HG02970 (cell line): ENCODE data around the gene MARK4.
"Not testable (repeated sequence)": the region's sequence is repeated elsewhere in the genome, so short reads cannot be mapped to it uniquely, and the experiment has no call there.

Experiments used
- ATAC-seq: cut with Tn5 transposase; IDR thresholded peaks from one replicate; pipeline ENCODE4 v1.9.1; 2021; ENCODE audit warnings: mild to moderate bottlenecking, moderate library complexity, moderate number of reproducible peaks; ENCODE audit not compliant: unreplicated experiment, low FRiP score

The MARK4 gene

GRCh38 chr19:45303269-45304060 is 52.4 kb downstream of the MARK4 start:
- ATAC-seq: no peak

- ATAC-seq: no peak
Measured at GRCh38 chr19:45304141-45304926, 53.3 kb downstream of the MARK4 start.

DNA sequence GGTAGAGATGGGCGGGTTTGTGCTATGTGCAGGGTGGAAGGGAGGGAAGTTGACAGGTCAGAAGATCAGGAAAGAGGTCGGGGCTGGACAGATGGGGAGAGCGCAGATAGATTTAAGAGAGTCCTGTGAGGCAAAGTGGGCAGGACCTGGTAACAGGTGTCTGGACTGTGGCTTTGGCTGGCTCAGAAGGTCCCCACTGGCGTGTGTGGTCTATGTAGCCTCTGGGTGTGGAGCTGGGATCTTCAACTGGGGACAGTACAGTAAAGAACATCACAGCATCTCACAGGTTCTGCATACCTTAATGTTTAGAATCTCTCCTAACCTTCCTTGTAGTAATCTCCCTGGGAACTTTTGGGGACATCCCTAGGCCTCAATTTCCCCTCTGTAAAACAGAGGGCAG is 53.9 kb downstream of the MARK4 start:
- ATAC-seq: no peak

DNA sequence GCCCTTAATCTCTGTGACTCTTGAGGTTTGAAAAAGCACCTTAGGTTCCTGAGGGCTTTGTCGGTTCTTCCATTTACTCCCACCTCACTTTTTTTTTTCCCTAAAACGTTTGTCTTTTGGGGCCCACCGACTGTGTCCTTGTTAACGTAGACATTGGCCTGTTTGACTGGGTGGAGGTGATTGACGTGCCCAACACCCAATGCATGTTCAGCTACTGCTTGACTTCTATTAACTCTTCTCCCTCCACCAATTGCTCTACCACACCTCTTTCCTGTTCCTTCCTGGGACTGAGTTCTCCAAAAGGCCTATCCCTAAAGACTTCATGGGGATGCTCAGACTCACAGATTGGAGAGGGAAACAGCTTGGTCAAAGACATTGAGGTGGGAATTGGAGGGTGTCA is 54.4 kb downstream of the MARK4 start:
- no peak for ATAC-seq

DNA sequence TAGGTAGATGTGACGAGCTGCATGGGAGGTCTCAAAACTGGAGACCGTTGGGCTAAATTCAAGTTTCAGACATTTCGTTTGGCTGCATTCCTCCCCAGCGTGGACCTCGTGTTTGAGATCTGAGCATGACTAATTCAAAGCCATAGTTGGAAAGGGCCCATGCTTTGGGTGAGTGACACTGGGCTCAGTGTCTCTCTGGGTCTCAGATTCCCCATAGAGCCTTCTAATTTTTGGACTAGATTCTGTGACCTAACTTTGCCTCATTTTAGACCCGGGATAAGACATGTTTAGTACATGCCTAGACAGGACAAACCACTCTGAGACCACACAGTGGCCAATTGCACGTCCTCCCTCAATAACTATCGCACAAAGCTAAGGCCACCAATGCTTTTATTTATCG is 55.0 kb downstream of the MARK4 start:
- no peak for ATAC-seq

- ATAC-seq: no peak
Measured at GRCh38 chr19:45306518-45307027, 55.5 kb downstream of the MARK4 start.

- ATAC-seq: no peak
Measured at GRCh38 chr19:45307361-45307760, 56.3 kb downstream of the MARK4 start.

GRCh38 chr19:45309322-45309721 is 58.3 kb downstream of the MARK4 start:
- ATAC-seq: not testable (repeated sequence)

GRCh38 chr19:45311621-45312020 is 60.5 kb downstream of the MARK4 start:
- no peak for ATAC-seq

DNA sequence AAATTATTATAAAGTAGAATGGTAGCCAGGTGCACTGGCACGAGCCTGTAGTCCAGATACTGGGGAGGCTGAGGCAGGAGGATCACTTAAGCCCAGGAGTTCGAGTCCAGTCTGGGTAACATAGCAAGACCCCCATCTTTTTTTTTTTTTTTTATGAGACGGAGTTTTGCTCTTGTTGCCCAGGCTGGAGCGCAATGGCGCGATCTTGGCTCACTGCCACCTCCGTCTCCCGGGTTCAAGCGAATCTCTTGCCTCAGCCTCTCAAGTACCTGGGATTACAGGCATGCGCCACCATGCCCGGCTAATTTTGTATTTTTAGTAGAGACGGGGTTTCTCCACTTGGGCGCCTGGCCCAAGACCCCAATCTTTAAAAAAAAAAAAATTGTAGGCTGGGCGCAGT is 61.2 kb downstream of the MARK4 start:
- ATAC-seq: not testable (repeated sequence)

DNA sequence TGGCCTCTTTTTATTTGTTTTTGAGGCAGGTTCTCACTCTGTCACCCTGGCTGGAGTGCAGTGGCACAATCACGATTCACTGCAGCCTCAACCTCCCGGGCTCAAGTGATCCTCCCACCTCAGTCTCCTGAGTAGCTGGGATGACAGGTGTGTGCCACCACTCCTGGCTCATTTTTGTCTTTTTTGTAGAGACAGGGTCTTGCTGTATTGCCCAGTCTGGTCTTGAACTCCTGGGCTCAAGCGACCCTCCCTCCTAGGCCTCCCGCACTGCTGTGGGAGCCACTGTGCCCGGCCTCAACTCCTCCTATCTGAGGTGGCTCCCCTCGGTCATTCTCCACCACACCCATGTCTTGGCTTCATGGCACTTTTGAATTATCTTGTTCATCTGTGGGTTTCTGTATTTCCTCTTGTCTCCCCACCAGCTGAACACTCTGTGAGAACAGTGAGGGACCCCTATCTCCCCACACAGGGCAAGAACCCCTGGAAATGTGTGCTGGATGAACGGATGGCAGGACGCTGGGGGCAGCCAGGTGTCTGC is 63.7 kb downstream of the MARK4 start:
- no peak for ATAC-seq

DNA sequence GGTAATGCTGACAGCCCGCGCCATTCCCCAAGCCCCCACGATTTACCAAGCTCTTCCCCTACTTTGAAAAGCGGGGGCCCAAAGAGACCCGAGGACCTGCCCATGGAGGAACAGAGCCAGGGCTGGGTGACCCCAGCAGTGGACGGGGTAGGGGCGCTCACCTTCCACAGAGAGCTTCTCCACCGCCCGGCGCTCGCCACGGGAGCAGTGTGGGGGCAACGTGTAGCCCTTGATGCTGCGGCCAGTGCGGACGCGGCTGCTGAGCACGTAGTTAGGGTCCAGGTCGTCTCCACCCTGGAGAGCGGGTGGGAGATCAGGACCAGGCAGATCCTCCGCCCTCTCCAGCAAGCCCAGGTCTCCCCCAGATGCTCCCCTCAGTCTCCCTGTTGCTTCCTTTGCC is 64.2 kb downstream of the MARK4 start:
- ATAC-seq: no peak

GRCh38 chr19:45320997-45321775 is 70.1 kb downstream of the MARK4 start:
- no peak for ATAC-seq

- no peak for ATAC-seq
Measured at GRCh38 chr19:45321848-45322247, 70.8 kb downstream of the MARK4 start.

DNA sequence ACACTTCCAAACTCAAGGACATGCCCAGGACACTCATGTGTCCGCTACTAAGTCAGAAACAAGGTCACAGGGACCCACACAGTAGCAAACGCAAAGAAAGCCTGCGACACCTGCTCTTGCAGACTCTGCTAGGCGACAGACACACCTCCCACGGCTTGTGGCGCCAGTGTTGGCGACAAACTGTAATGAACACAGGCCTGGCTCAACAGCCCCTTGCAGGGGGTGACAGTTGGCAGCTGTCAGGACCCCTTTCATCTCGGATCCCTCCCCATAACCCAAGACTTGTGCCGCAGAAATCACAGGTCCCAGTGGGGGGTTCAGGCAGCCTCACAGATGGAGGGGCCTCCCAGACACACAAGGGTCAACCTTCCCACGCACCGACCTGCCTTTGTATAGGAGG is 71.2 kb downstream of the MARK4 start:
- no peak for ATAC-seq

DNA sequence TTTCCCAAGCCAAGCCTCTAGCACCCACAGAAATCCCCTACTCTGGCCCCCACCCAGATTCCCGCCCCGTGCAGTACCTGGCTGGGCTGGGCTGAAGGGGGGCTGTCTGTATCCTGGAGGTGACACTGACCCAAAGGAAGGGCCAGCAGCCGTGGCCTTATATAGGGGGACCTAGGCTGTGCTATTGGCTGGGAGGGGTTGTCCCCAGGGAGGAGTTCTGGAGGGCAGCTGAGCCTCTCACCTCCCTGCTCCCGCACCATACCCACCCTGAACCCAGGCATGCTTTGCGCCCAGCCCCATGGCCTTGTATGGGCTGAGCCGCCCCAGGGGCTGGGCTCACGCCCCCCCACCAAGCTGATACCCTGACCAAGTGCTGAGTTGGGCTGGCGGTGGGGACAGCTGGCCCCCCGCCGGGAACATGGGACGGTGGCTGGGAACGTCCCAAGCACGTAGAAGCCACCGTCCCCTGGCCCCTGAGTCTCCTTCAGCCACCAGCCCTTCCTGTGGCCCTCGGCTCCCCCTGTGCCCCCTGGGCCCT is 71.7 kb downstream of the MARK4 start, which contains the start of gene CKM:
CKM (minus strand) TSS at position 132 of the 538 bp plus-strand sequence. CDS start 3,162 bp downstream, outside the sequence.
- ATAC-seq: no peak

DNA sequence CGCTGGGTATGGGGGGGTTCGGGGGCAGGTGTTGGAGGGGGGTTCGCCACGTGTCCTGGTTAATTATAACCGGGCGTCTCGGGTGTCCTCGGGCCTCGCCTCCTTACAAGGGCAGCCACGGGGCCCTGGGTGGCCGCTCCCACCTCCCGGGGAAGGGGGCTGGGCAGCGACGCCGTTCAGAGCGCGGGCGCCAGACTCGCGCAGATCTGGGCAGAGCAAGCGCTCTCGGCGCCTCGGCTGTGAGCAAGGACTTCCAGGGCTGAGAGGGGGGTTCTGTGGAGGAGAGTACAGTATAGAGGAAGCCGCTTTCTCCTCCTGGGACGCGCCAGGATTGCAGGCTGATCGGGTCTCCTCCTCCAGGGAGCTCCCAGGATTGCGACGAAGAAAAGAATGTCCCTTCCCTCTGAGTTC is 72.6 kb downstream of the MARK4 start:
- ATAC-seq: no peak

- ATAC-seq: no peak
Measured at GRCh38 chr19:45324349-45324907, 73.4 kb downstream of the MARK4 start.

- ATAC-seq: no peak
Measured at GRCh38 chr19:45327404-45328143, 76.5 kb downstream of the MARK4 start.
